IgD-negative memory B cell (primary cell): ENCODE data around the gene STX7. TPM values are rescaled to one million over a fixed set of nuclear protein-coding genes. Genes with fewer than 3 reads are reported as not detected.

Experiments
- H3K27ac Mint-ChIP-seq, 3 donors: one replicate each; pipeline ENCODE4 v1.8.0; 2020 to 2022; ENCODE audit warnings: mild to moderate bottlenecking in 3 of 3, mixed read lengths in 3 of 3, moderate library complexity in 1 of 3
- H3K27me3 Mint-ChIP-seq: one replicate; pipeline ENCODE4 v1.8.0; 2021; ENCODE audit warnings: mixed read lengths
- H3K36me3 Mint-ChIP-seq: one replicate; pipeline ENCODE4 v1.8.0; 2020; ENCODE audit warnings: mild to moderate bottlenecking, mixed read lengths
- H3K4me1 Mint-ChIP-seq, 3 donors: one replicate each; pipeline ENCODE4 v1.8.0; 2020 to 2022; ENCODE audit warnings: mixed read lengths in 3 of 3, mild to moderate bottlenecking in 1 of 3
- H3K4me3 Mint-ChIP-seq, 4 donors: one replicate each; pipeline ENCODE4 v1.8.0; 2020 to 2022; ENCODE audit warnings: mild to moderate bottlenecking in 4 of 4, mixed read lengths in 4 of 4, moderate library complexity in 3 of 4
- H3K9me3 Mint-ChIP-seq, 3 donors: one replicate each; pipeline ENCODE4 v1.8.0; 2020 to 2021; ENCODE audit warnings: mixed read lengths in 3 of 3, mild to moderate bottlenecking in 1 of 3
- polyA plus RNA-seq: library from polyadenylated mRNA; unstranded; fragments of 300-500 nt; fragmentation: Illumina TruSeq; gene quantifications from one replicate; pipeline ENCODE4 v1.2.3, GENCODE V29; 2021

The STX7 gene
- polyA plus RNA-seq, 1 donor from 2014 or later, result 96.7 TPM

- Mint-ChIP-seq H3K4me1 (peaks cover 50 to 54% (median 51%) of the 10 kb centered on the region in 3 donors), H3K27me3 (no peaks in the 10 kb centered on the region), H3K4me3 (peak overlapping the region; percentile 64 to 80 (median 75)), H3K9me3 (peaks cover 0 to 4% (median 2%) of the 10 kb centered on the region in 3 donors), H3K36me3 (peaks cover 11% of the 10 kb centered on the region), H3K27ac (peak overlapping the region in 2 of 3 donors; percentile 31 to 95)
Observed at GRCh38 chr6:132494954-132495353, 18.0 kb downstream of the STX7 start.

GRCh38 chr6:132491881-132492280, 21.0 kb downstream of the STX7 start:
- Mint-ChIP-seq H3K4me3 (no peak overlapping the region), H3K27me3 (no peaks in the 10 kb centered on the region), H3K9me3 (peaks cover 0 to 4% (median 2%) of the 10 kb centered on the region in 3 donors), H3K4me1 (peaks cover 38 to 51% (median 40%) of the 10 kb centered on the region in 3 donors), H3K27ac (no peak overlapping the region), H3K36me3 (peaks cover 5% of the 10 kb centered on the region)

- peaks cover 5% of the 10 kb centered on the region for H3K36me3 Mint-ChIP-seq
- H3K27me3 Mint-ChIP-seq, result no peaks in the 10 kb centered on the region
- peaks cover 36 to 47% (median 39%) of the 10 kb centered on the region in 3 donors for H3K4me1 Mint-ChIP-seq
- H3K4me3 Mint-ChIP-seq, result no peak overlapping the region
- H3K9me3 Mint-ChIP-seq, result peaks cover 0 to 4% (median 2%) of the 10 kb centered on the region in 3 donors
- no peak overlapping the region for H3K27ac Mint-ChIP-seq
Observed at GRCh38 chr6:132491303-132491702, 21.6 kb downstream of the STX7 start.

- Mint-ChIP-seq H3K4me1 (peaks cover 33 to 43% (median 37%) of the 10 kb centered on the region in 3 donors), H3K9me3 (peaks cover 0 to 4% (median 2%) of the 10 kb centered on the region in 3 donors), H3K4me3 (no peak overlapping the region), H3K36me3 (peaks cover 5% of the 10 kb centered on the region), H3K27me3 (no peaks in the 10 kb centered on the region), H3K27ac (no peak overlapping the region)
Observed at GRCh38 chr6:132490478-132491204, 22.3 kb downstream of the STX7 start.

- Mint-ChIP-seq H3K9me3 (peaks cover 0 to 4% (median 2%) of the 10 kb centered on the region in 3 donors), H3K4me1 (peaks cover 30 to 43% (median 35%) of the 10 kb centered on the region in 3 donors), H3K36me3 (peaks cover 5% of the 10 kb centered on the region), H3K27me3 (no peaks in the 10 kb centered on the region), H3K4me3 (no peak overlapping the region), H3K27ac (no peak overlapping the region)
Observed at GRCh38 chr6:132490024-132490423, 22.9 kb downstream of the STX7 start.

- Mint-ChIP-seq H3K36me3 (peaks cover 5% of the 10 kb centered on the region), H3K4me1 (peaks cover 26 to 41% (median 34%) of the 10 kb centered on the region in 3 donors), H3K9me3 (peaks cover 0 to 4% (median 2%) of the 10 kb centered on the region in 3 donors), H3K4me3 (no peak overlapping the region), H3K27ac (no peak overlapping the region), H3K27me3 (no peaks in the 10 kb centered on the region)
Observed at GRCh38 chr6:132489376-132489775, 23.5 kb downstream of the STX7 start.

GRCh38 chr6:132487762-132488161, 25.2 kb downstream of the STX7 start:
- peaks cover 5% of the 10 kb centered on the region for H3K36me3 Mint-ChIP-seq
- H3K27me3 Mint-ChIP-seq, result no peaks in the 10 kb centered on the region
- H3K4me3 Mint-ChIP-seq, result peak overlapping the region in 3 of 4 donors; percentile 42 to 87 (median 66)
- peak overlapping the region; percentile 32 to 77 (median 66) for H3K27ac Mint-ChIP-seq
- peaks cover 26 to 54% (median 42%) of the 10 kb centered on the region in 3 donors for H3K4me1 Mint-ChIP-seq
- H3K9me3 Mint-ChIP-seq, result no peaks in the 10 kb centered on the region

GRCh38 chr6:132484680-132485018, 28.3 kb downstream of the STX7 start:
- H3K9me3 Mint-ChIP-seq, result no peaks in the 10 kb centered on the region
- H3K4me1 Mint-ChIP-seq, result peaks cover 45 to 73% (median 70%) of the 10 kb centered on the region in 3 donors
- peak overlapping the region in 2 of 3 donors; percentile 47 to 82 for H3K27ac Mint-ChIP-seq
- peak overlapping the region in 3 of 4 donors; percentile 31 to 72 (median 49) for H3K4me3 Mint-ChIP-seq
- H3K27me3 Mint-ChIP-seq, result no peaks in the 10 kb centered on the region
- peaks cover 6% of the 10 kb centered on the region for H3K36me3 Mint-ChIP-seq

GRCh38 chr6:132483779-132484679, 28.9 kb downstream of the STX7 start:
- no peaks in the 10 kb centered on the region for H3K27me3 Mint-ChIP-seq
- peak overlapping the region in 3 of 4 donors; percentile 31 to 72 (median 49) for H3K4me3 Mint-ChIP-seq
- H3K9me3 Mint-ChIP-seq, result no peaks in the 10 kb centered on the region
- H3K4me1 Mint-ChIP-seq, result peaks cover 48 to 75% (median 72%) of the 10 kb centered on the region in 3 donors
- H3K27ac Mint-ChIP-seq, result peak overlapping the region in 2 of 3 donors; percentile 47 to 82
- peaks cover 6% of the 10 kb centered on the region for H3K36me3 Mint-ChIP-seq

- Mint-ChIP-seq H3K9me3 (no peaks in the 10 kb centered on the region), H3K27me3 (no peaks in the 10 kb centered on the region), H3K4me1 (peaks cover 49 to 75% (median 73%) of the 10 kb centered on the region in 3 donors), H3K4me3 (peak overlapping the region in 1 of 4 donors; percentile 9), H3K27ac (peak overlapping the region; percentile 9 to 47 (median 13)), H3K36me3 (peaks cover 1% of the 10 kb centered on the region)
Observed at GRCh38 chr6:132482581-132482980, 30.3 kb downstream of the STX7 start.

GRCh38 chr6:132481189-132481588, 31.7 kb downstream of the STX7 start:
- Mint-ChIP-seq H3K27me3 (no peaks in the 10 kb centered on the region), H3K27ac (peak overlapping the region in 1 of 3 donors; percentile 76), H3K9me3 (no peaks in the 10 kb centered on the region), H3K36me3 (peaks cover 1% of the 10 kb centered on the region), H3K4me3 (no peak overlapping the region), H3K4me1 (peaks cover 50 to 78% (median 73%) of the 10 kb centered on the region in 3 donors)

GRCh38 chr6:132479131-132479530, 33.8 kb downstream of the STX7 start:
- H3K9me3 Mint-ChIP-seq, result no peaks in the 10 kb centered on the region
- no peaks in the 10 kb centered on the region for H3K27me3 Mint-ChIP-seq
- no peak overlapping the region for H3K4me3 Mint-ChIP-seq
- H3K36me3 Mint-ChIP-seq, result peaks cover 1% of the 10 kb centered on the region
- peak overlapping the region; percentile 23 to 67 (median 28) for H3K27ac Mint-ChIP-seq
- peaks cover 46 to 67% (median 63%) of the 10 kb centered on the region in 3 donors for H3K4me1 Mint-ChIP-seq

GRCh38 chr6:132478674-132479073, 34.2 kb downstream of the STX7 start:
- H3K36me3 Mint-ChIP-seq, result peaks cover 1% of the 10 kb centered on the region
- H3K9me3 Mint-ChIP-seq, result no peaks in the 10 kb centered on the region
- H3K27ac Mint-ChIP-seq, result peak overlapping the region; percentile 28 to 67 (median 67)
- H3K4me3 Mint-ChIP-seq, result no peak overlapping the region
- H3K4me1 Mint-ChIP-seq, result peaks cover 42 to 63% (median 58%) of the 10 kb centered on the region in 3 donors
- H3K27me3 Mint-ChIP-seq, result no peaks in the 10 kb centered on the region

- H3K4me3 Mint-ChIP-seq, result no peak overlapping the region
- peaks cover 42 to 60% (median 54%) of the 10 kb centered on the region in 3 donors for H3K4me1 Mint-ChIP-seq
- no peaks in the 10 kb centered on the region for H3K27me3 Mint-ChIP-seq
- H3K36me3 Mint-ChIP-seq, result peaks cover 1% of the 10 kb centered on the region
- H3K9me3 Mint-ChIP-seq, result no peaks in the 10 kb centered on the region
- H3K27ac Mint-ChIP-seq, result peak overlapping the region in 2 of 3 donors; percentile 28 to 67
Observed at GRCh38 chr6:132478266-132478665, 34.6 kb downstream of the STX7 start.

- no peak overlapping the region for H3K4me3 Mint-ChIP-seq
Observed at GRCh38 chr6:132476688-132477087, 36.2 kb downstream of the STX7 start.

More at GRCh38 chr6:132476688-132477087, 36.2 kb downstream of the STX7 start:
- Mint-ChIP-seq H3K27me3 (no peaks in the 10 kb centered on the region), H3K27ac (no peak overlapping the region), H3K9me3 (no peaks in the 10 kb centered on the region), H3K36me3 (peaks cover 1% of the 10 kb centered on the region), H3K4me1 (peaks cover 32 to 45% (median 43%) of the 10 kb centered on the region in 3 donors)
